ENCODE data around the gene BMS1. TPM values are rescaled to one million over a fixed set of nuclear protein-coding genes. Genes with fewer than 3 reads are reported as not detected.
"Not testable (repeated sequence)": the region's sequence is repeated elsewhere in the genome, so short reads cannot be mapped to it uniquely, and the experiment has no call there.

Gene BMS1
- total RNA-seq: 10 to 100 TPM; 23.5 to 25.5 TPM
- polyA plus RNA-seq (ENCODE audit: insufficient read depth, low read depth, low replicate concordance): 14.9 TPM
- long read RNA-seq, donor 1, full-length matches to known transcripts: 1 of 38 reads
- long read RNA-seq, donor 1, partial matches to known transcripts: 37 of 38 reads
- long read RNA-seq, donor 1, other reads (novel, unspliced or antisense): 0 of 38 reads
- long read RNA-seq, donor 2: 0 reads

- Histone ChIP-seq H3K9me3 (no peaks in the 10 kb centered on the region), H3K4me3 (peak within 1 kb of the TSS; percentile 74 to 77), H3K27me3 (no peaks in the 10 kb centered on the region), H3K27ac (peak within 1 kb of the TSS; percentile 71 to 94), H3K4me1 (no peaks in the 10 kb centered on the region), H3K36me3 (ENCODE audit: low read depth, missing control alignments) (no peaks in the 10 kb centered on the region)
- TF ChIP-seq POLR2A (IDR thresholded peaks at IDR 0.05): no peak
- TF ChIP-seq CTCF (IDR thresholded peaks at IDR 0.05): no peak
- WGBS, 2 donors: 0 to 1% methylated on average over 35 to 49 of the region's 60 CpGs
- DNase-seq: peak; percentile 94
- intact Hi-C loops (cut with DNase I; ENCODE audit: low total_unique reads): no loop called here
Measured at GRCh38 chr10:42782446-42783180, at the start of gene BMS1. Gene BMS1, plus strand, starts transcription at chr10:42782795. Its CDS starts 1,600 bp downstream, at chr10:42784395.

GRCh38 chr10:42734536-42734935 lies 48.1 kb upstream of the BMS1 start:
- TF ChIP-seq POLR2A (IDR thresholded peaks at IDR 0.05) (no peak), CTCF (IDR thresholded peaks at IDR 0.05) (no peak)
- 25 to 58% methylated on average over 1 of the region's 1 CpG for WGBS, 2 donors
- H3K4me1 ChIP-seq: no peaks in the 10 kb centered on the region
- no peaks in the 10 kb centered on the region for H3K36me3 ChIP-seq (ENCODE audit: low read depth, missing control alignments)
- intact Hi-C loops (cut with DNase I; ENCODE audit: low total_unique reads): no loop called here
- no peaks in the 10 kb centered on the region for H3K27me3 ChIP-seq
- no peak overlapping the region for H3K27ac ChIP-seq
- H3K4me3 ChIP-seq: no peak overlapping the region
- H3K9me3 ChIP-seq: no peaks in the 10 kb centered on the region
- DNase-seq: peak; percentile 34

- H3K27ac ChIP-seq: no peak overlapping the region
- H3K9me3 ChIP-seq: no peaks in the 10 kb centered on the region
- no peak overlapping the region for H3K4me3 ChIP-seq
- DNase-seq: no peak
- no peaks in the 10 kb centered on the region for H3K36me3 ChIP-seq (ENCODE audit: low read depth, missing control alignments)
- no peaks in the 10 kb centered on the region for H3K4me1 ChIP-seq
- TF ChIP-seq POLR2A (IDR thresholded peaks at IDR 0.05): no peak
- no peak for TF ChIP-seq CTCF (IDR thresholded peaks at IDR 0.05)
- H3K27me3 ChIP-seq: no peaks in the 10 kb centered on the region
- 64 to 67% methylated on average over 3 of the region's 3 CpGs for WGBS, 2 donors
- intact Hi-C loops (cut with DNase I; ENCODE audit: low total_unique reads): no loop called here
Measured at GRCh38 chr10:42738679-42739078, 43.9 kb upstream of the BMS1 start.

- H3K27me3 ChIP-seq; H3K36me3 ChIP-seq (ENCODE audit: low read depth, missing control alignments); DNase-seq; intact Hi-C loops (cut with DNase I; ENCODE audit: low total_unique reads); H3K4me1 ChIP-seq; H3K4me3 ChIP-seq; H3K9me3 ChIP-seq; H3K27ac ChIP-seq: not testable (repeated sequence)
- 84 to 89% methylated on average over 7 of the region's 7 CpGs for WGBS, 2 donors
Measured at GRCh38 chr10:42741536-42741935, 41.1 kb upstream of the BMS1 start.

- no peak for TF ChIP-seq POLR2A (IDR thresholded peaks at IDR 0.05)
- no peak for TF ChIP-seq CTCF (IDR thresholded peaks at IDR 0.05)
- H3K4me1 ChIP-seq: no peaks in the 10 kb centered on the region
- no peaks in the 10 kb centered on the region for H3K9me3 ChIP-seq
- no peaks in the 10 kb centered on the region for H3K27me3 ChIP-seq
- intact Hi-C loops (cut with DNase I; ENCODE audit: low total_unique reads): no loop called here
- no peak overlapping the region for H3K27ac ChIP-seq
- no peak for DNase-seq
- no peak overlapping the region for H3K4me3 ChIP-seq
- no peaks in the 10 kb centered on the region for H3K36me3 ChIP-seq (ENCODE audit: low read depth, missing control alignments)
- 84 to 93% methylated on average over 3 of the region's 3 CpGs for WGBS, 2 donors
Measured at GRCh38 chr10:42743697-42744096, 38.9 kb upstream of the BMS1 start.

Measured in testis (tissue), 5 donors.